Neural cell (in vitro differentiated cells): ENCODE data around the gene JUNB.

Experiments used
- CTCF ChIP-seq: fragments of 450-650 bp; IDR thresholded peaks from 2 replicates; pipeline ENCODE4 v1.5.1; 2014; ENCODE audit warnings: antibody characterized with exemption, mild to moderate bottlenecking, moderate library complexity; ENCODE audit not compliant: poor library complexity, severe bottlenecking
- POLR2AphosphoS5 ChIP-seq: IDR thresholded peaks from 2 replicates; pipeline ENCODE4 v1.6.1; 2012

- peak; percentile 95 for TF ChIP-seq CTCF
- TF ChIP-seq POLR2AphosphoS5 = no peak
Observed at GRCh38 chr19:12777217-12778016, 13.9 kb upstream of the JUNB start.
